ENCODE data around the gene SOX18.

SOX18 gene

DNA sequence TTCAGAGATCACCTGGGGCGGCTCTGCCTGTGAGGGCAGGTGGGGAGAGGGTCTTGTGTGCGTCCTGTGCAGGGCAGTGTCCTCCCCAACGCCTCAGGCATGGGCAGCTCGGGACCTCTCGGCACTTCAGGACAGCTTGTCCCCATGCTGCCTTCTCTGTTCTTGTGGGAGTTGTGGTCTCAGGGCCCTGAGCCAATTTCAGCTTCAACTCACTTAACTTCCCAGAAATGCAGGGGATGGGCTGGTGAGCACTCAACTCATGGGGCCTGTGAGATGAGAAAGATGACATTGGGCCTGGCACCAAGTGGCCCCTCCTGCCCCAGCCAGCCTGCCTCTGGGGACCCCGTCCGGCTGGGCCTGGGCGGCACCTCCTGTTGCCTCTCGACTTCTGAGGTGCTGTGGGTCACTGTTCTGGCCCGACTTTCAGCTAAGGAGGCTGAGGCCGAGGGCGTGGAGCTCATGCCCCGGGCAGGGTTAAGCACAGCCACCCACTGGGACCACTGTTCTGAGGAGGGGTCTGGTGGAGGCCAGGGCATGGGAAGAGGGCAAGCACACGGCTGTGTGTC is 23.1 kb upstream of the SOX18 start:
- no peak for DNase-seq (ENCODE audit: low read depth, low spot score)
- H3K9ac ChIP-seq (ENCODE audit: insufficient read length, low read depth) = no peak overlapping the region
- no peaks in the 10 kb centered on the region for H3K9me3 ChIP-seq (ENCODE audit: insufficient read depth, low read length)
- peaks cover 54% of the 10 kb centered on the region for H3K36me3 ChIP-seq (ENCODE audit: insufficient read depth, insufficient read length, low read length)
- TF ChIP-seq ZNF274 (IDR thresholded peaks at IDR 0.05; ENCODE audit: low read depth, low read length) (no peak), SUZ12 (IDR thresholded peaks at IDR 0.05; ENCODE audit: extremely low read depth, insufficient read depth, insufficient read length) (no peak), YY1 (IDR thresholded peaks at IDR 0.05; ENCODE audit: insufficient read depth, insufficient read length) (no peak)
- H3K4me1 ChIP-seq (ENCODE audit: insufficient read depth, insufficient read length) = peaks cover 17% of the 10 kb centered on the region
- H3K4me3 ChIP-seq (ENCODE audit: insufficient read length, low read depth) = no peak overlapping the region
- H3K27me3 ChIP-seq (ENCODE audit: insufficient read depth, insufficient read length) = no peaks in the 10 kb centered on the region

DNA sequence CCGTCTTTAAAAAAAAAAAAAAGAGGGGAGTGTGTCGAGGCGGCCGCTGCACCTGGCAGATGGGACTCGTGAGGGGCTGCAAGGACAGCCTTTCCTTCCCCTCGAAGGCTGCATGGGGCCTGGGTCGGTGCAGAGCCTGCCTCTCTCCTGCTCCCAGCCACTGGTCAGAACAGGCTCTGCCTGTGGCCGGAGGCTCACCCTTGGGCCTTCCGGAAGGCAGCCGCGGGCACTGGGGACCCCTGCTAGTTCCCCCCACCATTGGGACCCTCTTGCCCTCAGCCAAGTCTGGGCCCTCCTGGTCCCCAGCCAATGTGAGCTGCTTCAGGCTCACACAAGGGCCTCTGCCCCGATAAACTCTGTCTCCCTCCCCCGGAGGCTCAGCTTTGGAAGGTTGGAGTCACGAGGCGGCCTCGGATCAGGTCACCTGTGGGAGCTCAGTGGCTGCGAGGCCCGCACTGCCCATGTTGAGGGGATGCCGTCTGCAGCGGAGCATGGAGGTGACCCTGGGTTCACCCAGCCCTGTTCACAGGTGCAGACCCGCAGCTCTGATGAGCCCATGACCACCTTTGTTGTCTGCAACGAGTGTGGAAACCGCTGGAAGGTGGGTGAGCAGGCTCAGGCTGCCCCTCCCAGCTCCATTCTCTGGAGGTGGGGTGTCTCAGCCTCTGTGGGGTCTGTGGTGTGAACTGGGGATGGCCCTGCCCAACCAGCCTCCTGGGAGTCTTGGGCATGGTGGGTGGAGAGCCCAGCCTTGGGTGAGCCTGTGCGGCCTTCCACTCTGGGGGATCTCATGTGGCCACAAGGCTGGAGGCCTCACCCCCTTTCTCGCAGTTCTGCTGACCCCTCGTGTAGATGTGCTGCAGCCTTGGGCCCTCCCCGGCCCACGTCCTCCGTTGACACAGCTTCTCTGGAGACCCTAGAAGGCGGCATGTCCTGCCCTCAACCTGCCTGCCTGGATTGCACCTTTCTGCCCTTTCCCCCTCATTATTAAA is 22.2 kb upstream of the SOX18 start:
- no peak overlapping the region for H3K4me3 ChIP-seq (ENCODE audit: insufficient read length, low read depth)
- DNase-seq (ENCODE audit: low read depth, low spot score) = no peak
- peaks cover 51% of the 10 kb centered on the region for H3K36me3 ChIP-seq (ENCODE audit: insufficient read depth, insufficient read length, low read length)
- peaks cover 21% of the 10 kb centered on the region for H3K4me1 ChIP-seq (ENCODE audit: insufficient read depth, insufficient read length)
- TF ChIP-seq ZNF274 (IDR thresholded peaks at IDR 0.05; ENCODE audit: low read depth, low read length) (no peak), SUZ12 (IDR thresholded peaks at IDR 0.05; ENCODE audit: extremely low read depth, insufficient read depth, insufficient read length) (no peak), YY1 (IDR thresholded peaks at IDR 0.05; ENCODE audit: insufficient read depth, insufficient read length) (no peak)
- no peak overlapping the region for H3K9ac ChIP-seq (ENCODE audit: insufficient read length, low read depth)
- H3K9me3 ChIP-seq (ENCODE audit: insufficient read depth, low read length) = no peaks in the 10 kb centered on the region
- H3K27me3 ChIP-seq (ENCODE audit: insufficient read depth, insufficient read length) = no peaks in the 10 kb centered on the region

DNA sequence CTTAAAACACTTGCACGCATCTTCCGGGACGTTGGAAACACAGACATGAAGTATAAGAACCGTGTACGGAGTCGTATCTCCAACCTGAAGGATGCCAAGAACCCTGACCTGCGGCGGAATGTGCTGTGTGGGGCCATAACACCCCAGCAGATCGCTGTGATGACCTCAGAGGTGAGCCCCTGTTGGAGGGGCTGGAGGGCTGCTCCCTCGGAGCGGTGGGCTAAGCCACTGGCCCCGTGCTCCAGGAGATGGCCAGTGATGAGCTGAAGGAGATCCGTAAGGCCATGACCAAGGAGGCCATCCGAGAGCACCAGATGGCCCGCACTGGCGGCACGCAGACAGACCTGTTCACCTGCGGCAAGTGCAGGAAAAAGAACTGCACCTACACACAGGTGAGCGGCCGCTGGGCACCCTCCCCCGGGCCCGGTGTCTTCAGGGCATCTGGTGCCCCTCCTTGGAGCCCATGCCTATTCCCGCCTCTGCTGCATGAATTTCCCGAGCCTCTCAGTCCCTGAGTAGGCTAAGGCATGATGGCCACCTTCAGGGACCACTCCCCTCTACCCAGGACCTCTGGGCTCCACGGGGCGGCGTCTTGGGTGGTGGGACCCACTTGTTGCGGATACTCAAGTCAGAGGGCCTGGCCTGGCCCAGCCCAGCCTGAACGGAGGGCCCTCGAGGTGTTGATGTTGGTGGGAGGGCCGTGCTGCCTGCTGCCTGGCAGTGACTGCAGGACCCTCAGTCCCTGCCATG is 21.0 kb upstream of the SOX18 start:
- TF ChIP-seq YY1 (IDR thresholded peaks at IDR 0.05; ENCODE audit: insufficient read depth, insufficient read length) (no peak), ZNF274 (IDR thresholded peaks at IDR 0.05; ENCODE audit: low read depth, low read length) (no peak), SUZ12 (IDR thresholded peaks at IDR 0.05; ENCODE audit: extremely low read depth, insufficient read depth, insufficient read length) (no peak)
- H3K9ac ChIP-seq (ENCODE audit: insufficient read length, low read depth) = no peak overlapping the region

DNA sequence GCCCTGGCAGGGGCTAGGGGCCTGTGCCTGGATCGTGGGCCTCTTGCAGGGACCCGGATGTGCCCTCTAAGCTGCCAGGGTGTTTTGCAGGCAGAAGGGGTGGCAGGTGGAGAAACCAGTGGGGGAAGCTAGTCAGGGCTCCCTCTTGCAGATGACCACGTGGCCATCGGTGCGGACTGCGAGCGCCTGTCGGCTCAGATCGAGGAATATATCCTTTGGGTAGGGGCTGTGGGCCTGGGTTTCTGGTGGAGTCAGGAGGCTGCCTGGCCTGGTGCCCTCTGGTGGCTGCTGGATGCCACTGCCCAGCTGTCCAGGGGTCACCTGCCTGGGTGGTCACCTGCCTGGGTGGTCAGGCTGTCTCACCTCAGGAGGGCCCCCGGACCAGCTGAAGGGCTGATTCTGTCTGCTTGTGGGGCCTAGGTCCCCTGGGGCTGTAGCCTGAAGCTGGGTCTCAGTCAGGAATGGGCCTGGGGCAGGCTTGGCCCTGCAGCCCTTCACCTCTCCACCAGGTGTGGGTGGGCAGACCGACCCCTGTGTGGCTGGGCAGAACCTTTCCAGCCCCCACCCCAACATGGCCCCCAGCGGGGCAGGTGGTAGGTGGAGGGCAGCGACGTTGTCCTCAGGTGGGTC is 20.3 kb upstream of the SOX18 start:
- TF ChIP-seq SUZ12 (IDR thresholded peaks at IDR 0.05; ENCODE audit: extremely low read depth, insufficient read depth, insufficient read length) (no peak), YY1 (IDR thresholded peaks at IDR 0.05; ENCODE audit: insufficient read depth, insufficient read length) (no peak), ZNF274 (IDR thresholded peaks at IDR 0.05; ENCODE audit: low read depth, low read length) (no peak)
- H3K9ac ChIP-seq (ENCODE audit: insufficient read length, low read depth) = no peak overlapping the region
- H3K9me3 ChIP-seq (ENCODE audit: insufficient read depth, low read length) = no peaks in the 10 kb centered on the region
- H3K36me3 ChIP-seq (ENCODE audit: insufficient read depth, insufficient read length, low read length) = peaks cover 37% of the 10 kb centered on the region
- peaks cover 32% of the 10 kb centered on the region for H3K4me1 ChIP-seq (ENCODE audit: insufficient read depth, insufficient read length)
- H3K4me3 ChIP-seq (ENCODE audit: insufficient read length, low read depth) = no peak overlapping the region
- no peak for DNase-seq (ENCODE audit: low read depth, low spot score)
- no peaks in the 10 kb centered on the region for H3K27me3 ChIP-seq (ENCODE audit: insufficient read depth, insufficient read length)

More for the DNA sequence above, 21.0 kb upstream of the SOX18 start:
- H3K36me3 ChIP-seq (ENCODE audit: insufficient read depth, insufficient read length, low read length) = peaks cover 43% of the 10 kb centered on the region
- H3K9me3 ChIP-seq (ENCODE audit: insufficient read depth, low read length) = no peaks in the 10 kb centered on the region
- H3K27me3 ChIP-seq (ENCODE audit: insufficient read depth, insufficient read length) = no peaks in the 10 kb centered on the region
- DNase-seq (ENCODE audit: low read depth, low spot score) = no peak
- H3K4me3 ChIP-seq (ENCODE audit: insufficient read length, low read depth) = no peak overlapping the region
- H3K4me1 ChIP-seq (ENCODE audit: insufficient read depth, insufficient read length) = peaks cover 28% of the 10 kb centered on the region

DNA sequence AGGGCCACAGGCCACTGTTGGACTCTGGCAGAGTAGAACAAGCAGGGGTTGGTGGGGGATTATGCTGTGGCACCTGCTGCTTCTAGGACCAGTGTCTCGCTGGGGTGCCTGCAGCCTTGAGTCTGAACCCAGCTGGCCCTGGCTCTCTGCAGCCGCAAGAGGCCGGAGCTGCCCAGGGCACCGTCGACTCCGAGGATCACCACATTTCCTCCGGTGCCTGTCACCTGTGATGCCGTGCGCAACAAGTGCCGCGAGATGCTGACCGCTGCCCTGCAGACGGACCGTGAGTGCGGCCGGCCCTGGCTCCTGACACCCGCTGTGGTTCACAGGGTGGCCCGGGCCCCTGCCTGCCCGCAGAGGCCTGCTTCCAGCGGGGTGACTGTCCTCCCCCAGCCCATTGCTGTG is 19.8 kb upstream of the SOX18 start:
- H3K9ac ChIP-seq (ENCODE audit: insufficient read length, low read depth) = no peak overlapping the region
- H3K9me3 ChIP-seq (ENCODE audit: insufficient read depth, low read length) = no peaks in the 10 kb centered on the region
- peaks cover 36% of the 10 kb centered on the region for H3K4me1 ChIP-seq (ENCODE audit: insufficient read depth, insufficient read length)
- DNase-seq (ENCODE audit: low read depth, low spot score) = no peak
- H3K36me3 ChIP-seq (ENCODE audit: insufficient read depth, insufficient read length, low read length) = peaks cover 32% of the 10 kb centered on the region
- H3K27me3 ChIP-seq (ENCODE audit: insufficient read depth, insufficient read length) = no peaks in the 10 kb centered on the region
- no peak for TF ChIP-seq ZNF274 (IDR thresholded peaks at IDR 0.05; ENCODE audit: low read depth, low read length)
- no peak for TF ChIP-seq YY1 (IDR thresholded peaks at IDR 0.05; ENCODE audit: insufficient read depth, insufficient read length)
- no peak for TF ChIP-seq SUZ12 (IDR thresholded peaks at IDR 0.05; ENCODE audit: extremely low read depth, insufficient read depth, insufficient read length)
- no peak overlapping the region for H3K4me3 ChIP-seq (ENCODE audit: insufficient read length, low read depth)

DNA sequence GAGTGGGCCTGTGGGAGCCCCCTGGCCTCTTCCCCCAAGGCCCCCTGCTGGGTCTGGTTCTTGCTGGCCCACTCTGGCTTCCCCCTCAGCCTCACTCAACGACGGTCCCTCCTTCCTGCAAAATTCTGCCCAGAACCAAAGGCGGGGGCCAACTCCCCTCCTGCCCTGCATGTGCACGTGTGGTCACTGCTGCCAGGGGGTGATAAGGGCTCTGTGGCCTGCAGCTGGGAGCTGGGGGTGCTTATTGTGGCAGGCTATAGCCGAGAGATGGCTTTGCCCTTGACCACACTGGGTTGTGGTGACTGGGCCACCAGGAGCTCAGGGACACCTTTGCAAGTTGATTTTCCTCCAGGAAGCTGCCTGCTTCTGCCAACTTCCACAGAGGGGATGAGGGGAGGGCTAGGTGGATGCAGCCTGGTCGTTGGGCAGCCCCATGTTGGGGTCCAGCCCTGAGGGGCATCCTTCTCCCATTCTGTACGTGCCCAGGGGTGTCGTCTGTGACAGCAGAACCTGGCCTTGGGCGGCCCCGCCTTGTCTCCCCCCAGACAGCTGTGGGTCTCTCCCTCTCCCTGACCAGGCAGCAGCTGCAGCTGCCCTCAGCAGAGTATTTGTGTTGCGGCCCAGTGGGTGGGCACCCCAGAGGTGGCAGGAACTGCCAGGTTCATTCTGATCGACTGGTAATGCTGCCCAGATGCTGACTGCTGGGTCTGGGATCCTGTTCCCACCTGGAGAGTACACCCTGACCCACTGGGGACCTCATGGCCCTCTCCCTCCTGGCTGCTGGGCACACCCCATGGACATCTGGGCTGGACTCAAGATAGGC is 19.2 kb upstream of the SOX18 start:
- H3K9me3 ChIP-seq (ENCODE audit: insufficient read depth, low read length) = no peaks in the 10 kb centered on the region
- peaks cover 26% of the 10 kb centered on the region for H3K36me3 ChIP-seq (ENCODE audit: insufficient read depth, insufficient read length, low read length)
- no peak overlapping the region for H3K4me3 ChIP-seq (ENCODE audit: insufficient read length, low read depth)
- TF ChIP-seq SUZ12 (IDR thresholded peaks at IDR 0.05; ENCODE audit: extremely low read depth, insufficient read depth, insufficient read length) (no peak), ZNF274 (IDR thresholded peaks at IDR 0.05; ENCODE audit: low read depth, low read length) (no peak), YY1 (IDR thresholded peaks at IDR 0.05; ENCODE audit: insufficient read depth, insufficient read length) (no peak)
- no peak overlapping the region for H3K9ac ChIP-seq (ENCODE audit: insufficient read length, low read depth)
- no peaks in the 10 kb centered on the region for H3K27me3 ChIP-seq (ENCODE audit: insufficient read depth, insufficient read length)
- peaks cover 38% of the 10 kb centered on the region for H3K4me1 ChIP-seq (ENCODE audit: insufficient read depth, insufficient read length)
- no peak for DNase-seq (ENCODE audit: low read depth, low spot score)

All from NT2/D1 (cell line).